H1 (cell line): ENCODE data around the gene DNAJC11.

Experiments used
- ATF2 ChIP-seq: IDR thresholded peaks from 2 replicates; pipeline ENCODE4 v1.6.1; 2012; ENCODE audit warnings: low read length, inconsistent platforms
- BCL11A ChIP-seq, 2 experiments: IDR thresholded peaks; one replicate each; pipeline ENCODE4 v1.6.1; 2011; ENCODE audit warnings: low read depth in 2 of 2, low read length in 2 of 2, mild to moderate bottlenecking in 2 of 2
- CBX5 ChIP-seq: fragments of 300-800, 300-1000 bp; sonication (generic); IDR thresholded peaks from 2 replicates; pipeline ENCODE4 v1.7.1; 2016; ENCODE audit warnings: antibody characterized with exemption, low read length, low read depth
- CHD1 ChIP-seq: IDR thresholded peaks from 2 replicates; pipeline ENCODE4 v1.6.1; 2012; ENCODE audit warnings: low read depth, low read length, improper control_type of control experiment
- CTCF ChIP-seq, 3 experiments: IDR thresholded peaks; 1 replicate in 2 of 3; 2 replicates in 1 of 3; pipeline versions ENCODE4 v1.5.1 to v1.6.1; 2011; ENCODE audit warnings: low read length in 3 of 3, mild to moderate bottlenecking in 3 of 3, inconsistent platforms in 2 of 3, low read depth in 1 of 3, moderate library complexity in 1 of 3; ENCODE audit not compliant: insufficient read depth in 1 of 3; ENCODE audit errors: control extremely low read depth in 1 of 3
- EP300 ChIP-seq, 2 experiments: IDR thresholded peaks; 1 replicate in 1 of 2; 2 replicates in 1 of 2; pipeline ENCODE4 v1.6.1; 2011 to 2012; ENCODE audit warnings: low read depth in 2 of 2, low read length in 2 of 2, mild to moderate bottlenecking in 2 of 2, borderline replicate concordance in 1 of 2, inconsistent platforms in 1 of 2, moderate library complexity in 1 of 2
- KDM5A ChIP-seq: fragments of 200-600 bp; IDR thresholded peaks from 2 replicates; pipeline ENCODE4 v1.7.1; 2012; ENCODE audit warnings: mild to moderate bottlenecking, low read length, inconsistent platforms, mixed read lengths
- NRF1 ChIP-seq: IDR thresholded peaks from 2 replicates; pipeline ENCODE4 v1.6.1; 2011; ENCODE audit warnings: mild to moderate bottlenecking, low read depth, low read length, improper control_type of control experiment
- POLR2AphosphoS5 ChIP-seq: IDR thresholded peaks from 2 replicates; pipeline ENCODE4 v1.6.1; 2011; ENCODE audit warnings: low read depth, low read length
- SP2 ChIP-seq: IDR thresholded peaks from 2 replicates; pipeline ENCODE4 v1.6.1; 2012; ENCODE audit warnings: mild to moderate bottlenecking, low read length, inconsistent platforms
- TAF1 ChIP-seq: IDR thresholded peaks from 2 replicates; pipeline ENCODE4 v1.6.1; 2011; ENCODE audit warnings: mild to moderate bottlenecking, low read depth, low read length
- ZNF274 ChIP-seq: IDR thresholded peaks from 2 replicates; pipeline ENCODE4 v1.7.0; 2012; ENCODE audit warnings: low read length, borderline replicate concordance; ENCODE audit errors: extremely low read depth

- TF ChIP-seq CTCF (IDR thresholded peaks at IDR 0.05; ENCODE audit: control extremely low read depth in 1 of 3, insufficient read depth in 1 of 3, low read depth in 1 of 3, low read length in 3 of 3) (no peak), POLR2AphosphoS5 (no peak), CBX5 (no peak), ATF2 (no peak), ZNF274 (no peak), EP300 (IDR thresholded peaks at IDR 0.05; ENCODE audit: borderline replicate concordance in 1 of 2, low read depth in 2 of 2, low read length in 2 of 2) (no peak), CHD1 (no peak), SP2 (no peak), TAF1 (no peak), NRF1 (no peak), BCL11A (IDR thresholded peaks at IDR 0.05; ENCODE audit: low read depth in 2 of 2, low read length in 2 of 2) (no peak), KDM5A (no peak)
Measured at GRCh38 chr1:6738987-6739676, 37.5 kb upstream of the DNAJC11 start.
